Femur (tissue), 1 donor: ENCODE measurements around the gene TLK2.
"Not testable (repeated sequence)": the region's sequence is repeated elsewhere in the genome, so short reads cannot be mapped to it uniquely, and the experiment has no call there.

Experiments
- DNase-seq: peaks from one replicate; pipeline ENCODE4 v3.0.0-alpha.2; 2017

Gene TLK2

GRCh38 chr17:62605588-62605987 is 127.0 kb downstream of the TLK2 start:
- DNase-seq: no peak

- no peak for DNase-seq
Measured at GRCh38 chr17:62611292-62611691, 132.7 kb downstream of the TLK2 start.

- DNase-seq: no peak
Measured at GRCh38 chr17:62611728-62612127, 133.1 kb downstream of the TLK2 start.

- not testable (repeated sequence) for DNase-seq
Measured at GRCh38 chr17:62612289-62612688, 133.7 kb downstream of the TLK2 start.

- DNase-seq: not testable (repeated sequence)
Measured at GRCh38 chr17:62613095-62613494, 134.5 kb downstream of the TLK2 start.

GRCh38 chr17:62614142-62614541 is 135.5 kb downstream of the TLK2 start:
- peak; percentile 90 for DNase-seq

GRCh38 chr17:62615503-62615902 is 136.9 kb downstream of the TLK2 start:
- DNase-seq: no peak

GRCh38 chr17:62616993-62617893 is 138.6 kb downstream of the TLK2 start:
- no peak for DNase-seq

GRCh38 chr17:62617894-62618472 is 139.4 kb downstream of the TLK2 start:
- peak; percentile 78 for DNase-seq

- peak; percentile 76 for DNase-seq
Measured at GRCh38 chr17:62618647-62619416, 140.2 kb downstream of the TLK2 start.

- DNase-seq: no peak
Measured at GRCh38 chr17:62619417-62620155, 141.0 kb downstream of the TLK2 start.

GRCh38 chr17:62621223-62621622 is 142.6 kb downstream of the TLK2 start:
- no peak for DNase-seq

- DNase-seq: no peak
Measured at GRCh38 chr17:62625184-62625869, 146.7 kb downstream of the TLK2 start.

- DNase-seq: no peak
Measured at GRCh38 chr17:62625870-62626200, 147.2 kb downstream of the TLK2 start.

GRCh38 chr17:62626719-62627218 is 148.1 kb downstream of the TLK2 start:
- DNase-seq: peak; percentile 90

GRCh38 chr17:62627219-62627903 is 148.7 kb downstream of the TLK2 start, which contains the start of gene MRC2:
TSS of gene MRC2 (plus strand) at chr17:62627670. CDS start at chr17:62627803, 133 bp downstream.
- peak; percentile 88 for DNase-seq

- peak; percentile 85 for DNase-seq
Measured at GRCh38 chr17:62627904-62628633, 149.4 kb downstream of the TLK2 start.

GRCh38 chr17:62628831-62629555 is 150.4 kb downstream of the TLK2 start:
- peak; percentile 80 for DNase-seq

- DNase-seq: no peak
Measured at GRCh38 chr17:62629556-62630364, 151.1 kb downstream of the TLK2 start.
